A375 (cell line): ENCODE measurements around the gene SMLR1. TPM values are rescaled to one million over a fixed set of nuclear protein-coding genes. Genes with fewer than 3 reads are reported as not detected.

Experiments
- total RNA-seq: library from RNA; depleted of rRNA; stranded (reverse); fragments of >200 nt; shearing (Covaris generic); gene quantifications from 2 replicates; pipeline ENCODE4 v1.2.3, GENCODE V29; 2014; rRNA removed

The SMLR1 gene
- total RNA-seq, result not detected in 2 replicates

DNA sequence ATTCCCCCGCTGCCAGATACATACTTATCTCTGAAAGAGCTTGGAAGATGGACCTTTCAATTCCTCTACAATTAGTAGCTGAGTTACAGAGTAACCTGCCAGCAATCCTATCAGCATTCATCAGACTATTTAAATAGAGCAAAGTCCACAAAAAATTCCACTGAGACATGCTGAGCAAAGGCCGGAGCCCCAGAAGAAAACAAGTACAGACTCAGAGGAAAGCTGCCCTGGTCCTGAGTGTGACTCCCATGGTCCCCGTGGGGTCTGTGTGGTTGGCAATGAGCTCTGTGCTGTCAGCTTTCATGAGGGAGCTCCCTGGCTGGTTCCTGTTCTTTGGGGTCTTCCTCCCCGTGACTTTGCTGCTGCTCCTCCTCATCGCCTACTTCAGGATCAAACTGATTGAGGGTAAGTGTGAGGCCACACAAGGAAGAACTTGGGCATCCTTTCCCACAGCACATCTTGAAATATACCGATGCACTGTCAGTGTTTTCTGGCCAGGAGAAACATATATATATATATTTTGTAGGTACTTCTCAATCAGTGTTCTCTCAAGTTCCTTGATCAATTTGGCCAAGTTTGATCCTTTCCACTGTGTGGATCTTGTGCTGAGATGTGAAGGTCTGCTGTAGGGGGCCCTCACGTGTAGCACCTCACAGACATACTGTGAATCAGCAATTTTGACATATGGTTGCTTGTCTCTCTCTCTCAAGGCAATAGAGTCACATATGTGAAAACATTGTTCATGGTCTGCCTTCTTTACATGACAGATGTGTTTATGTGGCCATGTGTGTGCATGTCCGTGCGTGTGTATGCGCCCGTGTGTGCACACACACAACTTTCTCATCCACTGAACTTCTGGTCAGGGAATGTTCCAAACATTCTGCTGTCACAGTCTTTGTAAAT, at the start of gene SMLR1:
TSS of gene SMLR1 (plus strand) at position 160 of the 903 bp plus-strand sequence. CDS start at position 168, 8 bp downstream.

Other genes with a start within 250 kb of the SMLR1 start
- 39.2 and 41.8 TPM in 2 replicates for gene EPB41L2, start 235.8 kb downstream of the SMLR1 start, total RNA-seq